ENCODE results near the gene CES2. TPM values are rescaled to one million over a fixed set of nuclear protein-coding genes. Genes with fewer than 3 reads are reported as not detected.
"Not testable (repeated sequence)": the region's sequence is repeated elsewhere in the genome, so short reads cannot be mapped to it uniquely, and the experiment has no call there.

The CES2 gene
- total RNA-seq, 1 experiment from 2014 or later: 10.3 TPM

GRCh38 chr16:66953462-66954096 lies 18.3 kb downstream of the CES2 start:
- DNase-seq (ENCODE audit: low read depth): no peak

GRCh38 chr16:66954097-66954659 lies 18.9 kb downstream of the CES2 start:
- peak; percentile 68 for DNase-seq (ENCODE audit: low read depth)

- not testable (repeated sequence) for DNase-seq (ENCODE audit: low read depth)
These were observed 20.2 kb downstream of the CES2 start for GRCh38 chr16:66955363-66956153.

GRCh38 chr16:66956154-66956457 lies 20.8 kb downstream of the CES2 start:
- DNase-seq (ENCODE audit: low read depth): not testable (repeated sequence)

- no peak for DNase-seq (ENCODE audit: low read depth)
These were observed 23.8 kb downstream of the CES2 start for GRCh38 chr16:66958857-66959703.

GRCh38 chr16:66959704-66960161 lies 24.4 kb downstream of the CES2 start:
- no peak for DNase-seq (ENCODE audit: low read depth)

GRCh38 chr16:66960270-66960669 lies 25.0 kb downstream of the CES2 start:
- DNase-seq (ENCODE audit: low read depth): no peak

- peak; percentile 61 for DNase-seq (ENCODE audit: low read depth)
These were observed 25.9 kb downstream of the CES2 start, which contains the start of gene CES3 for GRCh38 chr16:66961065-66961744. Gene CES3, plus strand, starts transcription at chr16:66961266. Its CDS starts 42 bp downstream, at chr16:66961308.

GRCh38 chr16:66961914-66962313 lies 26.6 kb downstream of the CES2 start:
- DNase-seq (ENCODE audit: low read depth): no peak

GRCh38 chr16:66964049-66964448 lies 28.7 kb downstream of the CES2 start:
- no peak for DNase-seq (ENCODE audit: low read depth)

- no peak for DNase-seq (ENCODE audit: low read depth)
These were observed 33.5 kb downstream of the CES2 start for GRCh38 chr16:66968847-66969246.

GRCh38 chr16:66970775-66971720 lies 35.7 kb downstream of the CES2 start:
- DNase-seq (ENCODE audit: low read depth): peak; percentile 35

GRCh38 chr16:66972983-66973382 lies 37.7 kb downstream of the CES2 start:
- no peak for DNase-seq (ENCODE audit: low read depth)

GRCh38 chr16:66973716-66974115 lies 38.4 kb downstream of the CES2 start:
- no peak for DNase-seq (ENCODE audit: low read depth)

- DNase-seq (ENCODE audit: low read depth): not testable (repeated sequence)
These were observed 39.0 kb downstream of the CES2 start for GRCh38 chr16:66974156-66974931.

GRCh38 chr16:66974932-66975246 lies 39.6 kb downstream of the CES2 start:
- DNase-seq (ENCODE audit: low read depth): not testable (repeated sequence)

- DNase-seq (ENCODE audit: low read depth): no peak
These were observed 40.1 kb downstream of the CES2 start for GRCh38 chr16:66975302-66975893.

GRCh38 chr16:66976746-66977145 lies 41.4 kb downstream of the CES2 start:
- no peak for DNase-seq (ENCODE audit: low read depth)

Data from Daoy (cell line).